Body of pancreas (tissue), 4 donors: Measurements from ENCODE around the gene PTPRN2. TPM values are rescaled to one million over a fixed set of nuclear protein-coding genes. Genes with fewer than 3 reads are reported as not detected.
A peak's percentile ranks its signal among the peaks of the same experiment; 100 is the strongest.

Source experiments
- ATAC-seq: fragments of 150-250 bp; one replicate; pipeline ENCODE4 v1.9.1; 2016
- DNase-seq, 4 donors: peaks; one replicate each; pipeline ENCODE4 v3.0.0-alpha.2; 2019
- H3K27ac ChIP-seq, 4 donors: fragments of 200-600 bp; sonication (generic); 1 replicate in 3 of 4; 2 replicates in 1 of 4; pipeline versions ENCODE4 v1.5.1 to v1.6.1; 2016 to 2019; ENCODE audit warnings: mild to moderate bottlenecking in 1 of 4, mixed read lengths in 1 of 4, moderate library complexity in 1 of 4
- H3K27me3 ChIP-seq, 2 donors: fragments of 200-600 bp; sonication (generic); one replicate each; pipeline ENCODE4 v1.6.0; 2016; ENCODE audit warnings: mild to moderate bottlenecking in 1 of 2
- H3K36me3 ChIP-seq, 2 donors: fragments of 200-600 bp; sonication (generic); replicated peaks in 1 of 2; 2 replicates each; pipeline ENCODE4 v1.5.1; 2016; ENCODE audit warnings: low read depth in 2 of 2; ENCODE audit not compliant: insufficient read depth in 1 of 2
- H3K4me1 ChIP-seq: fragments of 200-600 bp; sonication (generic); one replicate; pipeline ENCODE4 v1.6.0; 2016
- H3K4me3 ChIP-seq, 2 donors: fragments of 200-600 bp; sonication (generic); 1 replicate in 1 of 2; 2 replicates in 1 of 2; pipeline ENCODE4 v1.5.1; 2016 to 2019
- H3K9me3 ChIP-seq, 3 donors: fragments of 200-600 bp; sonication (generic); 1 replicate in 2 of 3; 2 replicates in 1 of 3; pipeline ENCODE4 v1.5.1; 2016
- POLR2A ChIP-seq, 3 donors: fragments of 450-650 bp; IDR thresholded peaks; one replicate each; pipeline ENCODE4 v1.6.1; 2016; ENCODE audit warnings: antibody characterized with exemption in 3 of 3, mild to moderate bottlenecking in 2 of 3
- WGBS, 2 donors: methylation state at CpG; one replicate each; pipeline ENCODE4 v1.1.5; 2017; 5-methylcytosine and 5-hydroxymethylcytosine counted together
- intact Hi-C: fragments of 100-400 bp; cut with DNase I; formaldehyde crosslinking; loops from one replicate; pipeline ENCODE4 v1.15.1; 2023
- total RNA-seq, 2 donors: library from RNA; depleted of rRNA; stranded (reverse); fragments of >200 nt; gene quantifications; one replicate each; pipeline ENCODE4 v1.1.0, GENCODE V29; 2016
- TF ChIP-seq, protein P1 (sequence below), 7 experiments: fragments of 450-650 bp in 4 of 7; fragments of 200-600 bp in 3 of 7; sonication (generic) in 3 of 7; IDR thresholded peaks; one replicate each; pipeline ENCODE4 v1.5.1; 2016 to 2019; ENCODE audit warnings: antibody characterized with exemption in 7 of 7

Gene PTPRN2
- total RNA-seq, 2 donors from 2014 or later, result 31.6 to 76.1 TPM

DNA sequence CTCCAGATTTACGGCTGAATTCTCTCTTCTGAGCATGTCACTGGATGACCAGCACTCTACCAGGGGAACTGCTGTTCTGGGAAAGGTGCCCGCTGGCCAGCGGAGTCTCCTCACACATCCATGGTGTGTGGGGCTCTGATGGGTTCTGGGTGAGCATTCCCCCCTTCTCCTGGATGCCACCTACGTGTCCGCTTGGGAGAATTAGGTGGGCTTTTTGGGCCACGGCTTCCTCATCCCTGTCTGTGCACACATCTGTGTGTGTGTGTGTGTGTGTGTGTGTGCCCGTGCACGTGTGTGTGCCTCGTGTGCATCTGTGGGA is 1087.8 kb downstream of the PTPRN2 start:
- Histone ChIP-seq H3K4me3 (no peak overlapping the region), H3K27ac (no peak overlapping the region), H3K27me3 (no peaks in the 10 kb centered on the region), H3K9me3 (no peaks in the 10 kb centered on the region), H3K36me3 (no peaks in the 10 kb centered on the region), H3K4me1 (peaks cover 12% of the 10 kb centered on the region)
- WGBS, 2 donors, result 84 to 88% methylated on average over 5 to 9 of the region's 9 CpGs
- DNase-seq (no peak), ATAC-seq (no peak)
- no peak for TF ChIP-seq POLR2A (IDR thresholded peaks at IDR 0.05)
- TF ChIP-seq, protein P1, sequence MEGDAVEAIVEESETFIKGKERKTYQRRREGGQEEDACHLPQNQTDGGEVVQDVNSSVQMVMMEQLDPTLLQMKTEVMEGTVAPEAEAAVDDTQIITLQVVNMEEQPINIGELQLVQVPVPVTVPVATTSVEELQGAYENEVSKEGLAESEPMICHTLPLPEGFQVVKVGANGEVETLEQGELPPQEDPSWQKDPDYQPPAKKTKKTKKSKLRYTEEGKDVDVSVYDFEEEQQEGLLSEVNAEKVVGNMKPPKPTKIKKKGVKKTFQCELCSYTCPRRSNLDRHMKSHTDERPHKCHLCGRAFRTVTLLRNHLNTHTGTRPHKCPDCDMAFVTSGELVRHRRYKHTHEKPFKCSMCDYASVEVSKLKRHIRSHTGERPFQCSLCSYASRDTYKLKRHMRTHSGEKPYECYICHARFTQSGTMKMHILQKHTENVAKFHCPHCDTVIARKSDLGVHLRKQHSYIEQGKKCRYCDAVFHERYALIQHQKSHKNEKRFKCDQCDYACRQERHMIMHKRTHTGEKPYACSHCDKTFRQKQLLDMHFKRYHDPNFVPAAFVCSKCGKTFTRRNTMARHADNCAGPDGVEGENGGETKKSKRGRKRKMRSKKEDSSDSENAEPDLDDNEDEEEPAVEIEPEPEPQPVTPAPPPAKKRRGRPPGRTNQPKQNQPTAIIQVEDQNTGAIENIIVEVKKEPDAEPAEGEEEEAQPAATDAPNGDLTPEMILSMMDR (IDR thresholded peaks at IDR 0.05), result no peak
- intact Hi-C loops, result no loop called here

DNA sequence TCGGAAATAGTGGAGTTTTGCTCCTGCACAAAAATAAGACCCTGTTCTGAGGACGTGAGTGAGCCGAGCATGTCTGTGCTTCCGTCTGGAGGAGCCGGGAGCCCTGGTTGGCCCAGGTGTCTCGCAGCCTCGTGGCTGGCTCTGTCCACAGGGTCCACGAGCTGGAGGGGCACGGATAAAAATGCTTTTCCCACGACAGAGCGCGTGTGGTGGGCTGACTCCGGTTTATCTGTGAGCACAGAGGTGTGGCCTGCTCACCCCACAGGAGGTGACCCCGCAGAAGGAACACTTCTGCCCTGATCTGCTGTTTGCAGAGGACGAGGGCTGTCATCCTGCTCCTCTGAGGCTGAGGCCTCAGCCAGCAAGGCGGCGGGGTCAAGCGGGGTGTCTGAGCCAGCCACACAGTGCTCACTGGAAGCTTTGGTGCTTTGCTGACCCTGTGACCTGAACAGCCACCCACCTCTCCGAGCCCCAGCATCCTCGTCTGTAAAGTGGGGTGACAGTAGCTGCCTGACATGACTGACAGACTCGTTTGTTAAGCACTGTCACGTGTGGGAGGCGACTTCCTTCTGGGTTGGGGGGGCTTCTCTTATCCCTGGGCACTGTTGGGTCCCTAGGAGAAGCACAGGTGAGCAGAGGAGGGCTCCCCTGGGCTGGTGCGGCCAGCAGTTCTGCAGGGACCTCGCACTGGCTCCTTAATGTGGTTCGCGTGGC is 1088.3 kb downstream of the PTPRN2 start:
- ATAC-seq (no peak), DNase-seq (peak in 1 of 4 donors; percentile 4)
- Histone ChIP-seq H3K4me3 (no peak overlapping the region), H3K27me3 (no peaks in the 10 kb centered on the region), H3K36me3 (no peaks in the 10 kb centered on the region), H3K27ac (no peak overlapping the region), H3K9me3 (no peaks in the 10 kb centered on the region), H3K4me1 (peaks cover 12% of the 10 kb centered on the region)
- TF ChIP-seq, protein P1 (IDR thresholded peaks at IDR 0.05), result no peak
- TF ChIP-seq POLR2A (IDR thresholded peaks at IDR 0.05), result no peak
- WGBS, 2 donors, result 76 to 79% methylated on average over 23 to 26 of the region's 27 CpGs
- intact Hi-C loops, result no loop called here

GRCh38 chr7:157498657-157499056 is 1089.0 kb downstream of the PTPRN2 start:
- TF ChIP-seq, protein P1 (IDR thresholded peaks at IDR 0.05), result no peak
- no peak for TF ChIP-seq POLR2A (IDR thresholded peaks at IDR 0.05)
- intact Hi-C loops, result no loop called here
- DNase-seq, result peak in 1 of 4 donors; percentile 9
- peaks cover 12% of the 10 kb centered on the region for H3K4me1 ChIP-seq
- no peak overlapping the region for H3K4me3 ChIP-seq
- no peaks in the 10 kb centered on the region for H3K27me3 ChIP-seq
- H3K36me3 ChIP-seq, result no peaks in the 10 kb centered on the region
- 43 to 50% methylated on average over 12 of the region's 12 CpGs for WGBS, 2 donors
- ATAC-seq, result no peak
- H3K9me3 ChIP-seq, result no peaks in the 10 kb centered on the region
- peak overlapping the region in 1 of 4 donors; percentile 26 for H3K27ac ChIP-seq

DNA sequence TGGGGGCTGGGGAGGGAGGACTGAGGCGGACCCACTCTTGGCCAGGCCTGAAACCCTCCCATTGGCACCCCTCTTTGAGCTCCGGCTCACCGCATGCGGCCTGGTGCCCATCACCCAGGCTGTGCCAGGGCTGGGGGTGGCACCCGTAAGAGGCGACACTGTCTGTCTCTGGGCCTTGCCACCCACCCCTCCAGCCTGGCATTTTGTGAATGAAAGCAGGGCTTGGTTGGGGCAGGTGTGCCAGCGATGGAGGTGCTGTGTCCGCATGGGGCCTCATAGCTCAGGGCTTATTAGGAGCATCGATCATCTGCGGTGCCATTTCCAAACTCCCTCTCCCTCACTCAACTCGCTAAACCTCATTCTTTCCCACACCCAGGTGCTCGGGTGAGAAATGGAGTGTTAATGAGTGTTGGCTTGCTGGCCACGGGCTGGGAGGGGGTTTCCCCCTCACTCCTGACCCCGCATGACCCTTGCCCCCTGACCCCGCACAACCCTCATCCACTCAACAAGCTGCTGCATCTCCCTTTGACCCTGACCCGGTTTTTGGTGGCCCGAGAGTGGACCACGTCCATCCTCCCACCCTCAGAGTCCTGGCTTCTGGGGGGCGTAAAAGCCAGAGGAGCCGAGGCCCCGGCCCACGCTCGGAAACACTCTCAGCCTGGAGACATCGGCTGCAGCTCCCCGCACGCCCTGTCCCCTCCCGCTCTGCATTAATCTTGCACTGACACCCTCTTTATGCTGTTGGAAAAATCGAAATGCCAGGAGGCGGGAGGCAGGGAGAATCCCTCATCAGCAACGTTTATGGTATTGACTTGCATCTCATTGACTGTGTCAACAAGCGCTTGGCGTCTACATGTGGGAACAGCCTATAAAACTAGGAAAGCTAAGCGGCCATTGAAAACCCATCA is 1089.6 kb downstream of the PTPRN2 start:
- peak overlapping the region in 1 of 4 donors; percentile 26 for H3K27ac ChIP-seq
- no peak overlapping the region for H3K4me3 ChIP-seq
- intact Hi-C loops, result no loop called here
- peaks cover 12% of the 10 kb centered on the region for H3K4me1 ChIP-seq
- no peaks in the 10 kb centered on the region for H3K27me3 ChIP-seq
- ATAC-seq, result peak; percentile 57
- 21 to 28% methylated on average over 22 to 33 of the region's 33 CpGs for WGBS, 2 donors
- DNase-seq, result peak in 3 of 4 donors; percentile 12 to 45 (median 30)
- no peaks in the 10 kb centered on the region for H3K36me3 ChIP-seq
- no peak for TF ChIP-seq POLR2A (IDR thresholded peaks at IDR 0.05)
- TF ChIP-seq, protein P1 (IDR thresholded peaks at IDR 0.05), result no peak
- H3K9me3 ChIP-seq, result no peaks in the 10 kb centered on the region
